NOMO-1 treated with dmso at 0.1 percent for 144 hours (cell line): ENCODE results near the gene CDH23.
A peak's percentile ranks its signal among the peaks of the same experiment; 100 is the strongest.

Experiments
- DNase-seq: peaks from one replicate; lab custom pipeline; 2025; ENCODE audit not compliant: unreplicated experiment; lab: John Stamatoyannopoulos, UW

CDH23 gene

GRCh38 chr10:71761541-71762113 is 364.9 kb downstream of the CDH23 start:
- DNase-seq, result no peak

GRCh38 chr10:71762324-71762723 is 365.6 kb downstream of the CDH23 start:
- no peak for DNase-seq

GRCh38 chr10:71763352-71764127 is 366.8 kb downstream of the CDH23 start:
- DNase-seq, result no peak

- DNase-seq, result no peak
These were observed 368.6 kb downstream of the CDH23 start for GRCh38 chr10:71765176-71765904.

DNA sequence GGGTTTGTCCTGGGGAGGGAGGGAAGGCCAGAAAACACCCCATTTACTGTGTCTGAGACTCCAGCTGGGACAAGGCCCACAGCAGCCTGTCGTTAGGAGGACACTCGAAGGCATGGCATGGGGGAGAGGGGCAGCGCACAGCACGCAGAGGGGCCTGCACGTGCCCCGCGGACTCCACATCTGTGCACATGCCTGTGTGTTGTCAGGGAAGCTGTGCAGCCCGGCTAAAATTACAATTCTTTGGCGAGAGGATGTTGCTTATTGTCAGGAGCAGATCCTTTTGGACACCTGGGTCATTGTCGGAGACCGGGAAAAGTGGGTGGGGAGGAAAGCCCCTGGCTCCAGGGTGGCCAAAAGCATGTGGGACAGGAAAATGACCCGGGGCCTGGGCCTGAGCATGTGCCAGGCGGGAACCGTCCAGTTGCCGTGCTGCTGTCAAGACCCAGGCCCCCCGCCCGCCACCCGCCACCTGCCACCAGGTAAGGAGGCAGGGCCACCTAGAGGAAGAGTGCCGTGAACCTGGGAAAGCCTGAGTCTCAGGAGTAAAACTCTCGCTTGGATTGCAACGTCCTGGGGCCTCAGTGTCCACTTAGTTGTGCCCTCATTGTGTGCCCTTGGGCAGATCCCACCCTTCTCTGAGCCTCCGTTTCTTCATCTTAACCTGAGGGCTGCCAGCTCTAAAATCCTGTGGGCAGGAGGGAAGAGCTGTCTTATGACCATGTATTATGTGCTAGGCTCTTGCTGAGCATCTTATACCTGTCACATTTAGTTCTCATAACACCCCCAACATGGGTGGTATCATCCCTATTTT is 369.4 kb downstream of the CDH23 start:
- no peak for DNase-seq

DNA sequence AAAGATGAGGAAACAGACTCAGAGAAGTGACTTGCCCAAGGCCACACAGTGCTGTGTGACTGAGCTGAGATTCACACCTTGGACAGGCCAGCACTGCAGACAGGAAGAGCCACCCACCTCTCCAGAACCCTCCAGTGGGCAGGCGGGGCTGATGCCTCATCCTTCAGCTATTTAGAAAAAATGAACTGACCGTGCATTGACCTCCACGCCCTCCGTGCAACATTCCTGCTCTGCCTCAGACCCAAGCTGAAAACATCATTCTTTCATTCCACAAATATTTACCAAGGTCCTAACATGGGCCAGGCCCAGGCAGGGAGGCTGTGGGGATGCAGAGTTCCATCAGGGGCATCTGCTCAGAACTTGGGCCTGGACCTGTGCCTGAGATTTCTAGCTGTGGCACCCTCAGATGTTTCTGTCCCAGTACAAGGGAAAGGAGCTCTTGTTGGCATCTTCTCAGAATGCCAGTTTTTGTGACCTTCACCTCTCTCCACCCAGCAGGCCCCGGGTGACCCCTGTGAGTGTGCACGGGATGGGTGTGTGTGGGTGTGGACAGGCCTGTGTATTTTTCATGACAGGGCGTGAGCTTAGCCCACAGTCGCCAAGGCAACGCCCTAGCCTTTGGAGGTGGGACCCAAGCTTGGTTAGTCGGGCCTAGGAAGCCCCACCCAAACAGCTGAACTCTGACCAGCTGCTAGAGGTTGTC is 370.1 kb downstream of the CDH23 start:
- no peak for DNase-seq

- no peak for DNase-seq
These were observed 370.8 kb downstream of the CDH23 start for GRCh38 chr10:71767420-71768035.

- DNase-seq, result no peak
These were observed 372.6 kb downstream of the CDH23 start for GRCh38 chr10:71769279-71769823.

GRCh38 chr10:71770255-71770654 is 373.5 kb downstream of the CDH23 start:
- DNase-seq, result no peak

DNA sequence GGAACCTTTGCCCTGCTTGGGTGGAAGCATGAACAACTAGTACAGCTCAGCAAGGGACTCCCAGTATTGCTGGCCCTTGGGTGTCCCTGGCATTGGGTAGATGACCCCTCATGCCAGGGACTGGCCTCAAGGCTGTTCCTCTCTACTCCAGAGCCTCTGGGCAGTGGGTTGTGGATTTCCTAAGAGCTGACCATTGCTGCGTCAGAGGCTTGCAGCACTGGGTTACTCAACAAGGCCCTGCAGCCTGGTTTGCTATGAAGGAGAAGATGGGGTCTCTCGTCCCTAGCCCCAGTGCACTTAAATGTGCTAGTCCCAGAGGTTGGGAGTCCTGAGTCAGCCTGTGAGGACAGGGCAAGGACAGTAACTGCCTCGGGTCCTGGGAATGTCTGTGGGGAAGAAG is 374.1 kb downstream of the CDH23 start:
- DNase-seq, result no peak

DNA sequence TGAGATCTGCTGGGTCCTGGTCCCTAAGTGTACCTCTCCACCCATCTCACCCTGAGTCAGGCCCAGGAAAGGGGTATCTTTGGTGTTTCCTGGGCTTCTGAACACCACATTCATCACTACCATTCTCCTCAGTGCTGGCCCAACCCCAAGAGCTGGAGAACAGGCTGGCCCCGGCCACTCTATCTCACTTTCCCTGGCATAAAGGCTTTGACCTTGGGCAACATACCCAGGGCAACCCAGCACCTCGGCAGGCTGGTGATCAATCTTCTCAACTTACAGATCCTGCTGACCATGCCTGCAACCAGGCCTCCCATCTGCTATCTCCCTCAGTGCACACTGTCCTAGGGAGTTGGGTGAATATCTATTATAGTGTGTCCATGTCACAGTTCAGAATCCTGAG is 374.5 kb downstream of the CDH23 start:
- no peak for DNase-seq

GRCh38 chr10:71771821-71772617 is 375.3 kb downstream of the CDH23 start:
- no peak for DNase-seq

DNA sequence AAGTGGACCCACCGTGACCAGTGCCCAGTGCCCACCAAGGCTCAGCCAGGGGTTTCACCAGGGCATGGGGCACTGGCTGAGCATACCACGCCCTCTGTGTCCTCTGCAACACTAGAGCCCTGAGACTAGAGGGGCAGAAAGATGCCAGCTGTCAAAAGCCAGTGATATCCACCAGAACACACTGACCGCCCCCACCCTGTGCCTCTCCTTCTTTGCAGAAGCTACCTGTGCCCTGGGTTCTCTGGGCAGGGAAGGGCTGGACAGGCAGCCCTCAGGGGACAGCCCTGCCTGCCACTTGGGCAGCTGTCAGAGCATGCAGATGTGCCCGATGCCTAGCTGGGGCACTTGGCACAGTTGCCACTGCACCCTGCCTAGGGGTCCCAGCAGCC is 376.1 kb downstream of the CDH23 start:
- no peak for DNase-seq

DNA sequence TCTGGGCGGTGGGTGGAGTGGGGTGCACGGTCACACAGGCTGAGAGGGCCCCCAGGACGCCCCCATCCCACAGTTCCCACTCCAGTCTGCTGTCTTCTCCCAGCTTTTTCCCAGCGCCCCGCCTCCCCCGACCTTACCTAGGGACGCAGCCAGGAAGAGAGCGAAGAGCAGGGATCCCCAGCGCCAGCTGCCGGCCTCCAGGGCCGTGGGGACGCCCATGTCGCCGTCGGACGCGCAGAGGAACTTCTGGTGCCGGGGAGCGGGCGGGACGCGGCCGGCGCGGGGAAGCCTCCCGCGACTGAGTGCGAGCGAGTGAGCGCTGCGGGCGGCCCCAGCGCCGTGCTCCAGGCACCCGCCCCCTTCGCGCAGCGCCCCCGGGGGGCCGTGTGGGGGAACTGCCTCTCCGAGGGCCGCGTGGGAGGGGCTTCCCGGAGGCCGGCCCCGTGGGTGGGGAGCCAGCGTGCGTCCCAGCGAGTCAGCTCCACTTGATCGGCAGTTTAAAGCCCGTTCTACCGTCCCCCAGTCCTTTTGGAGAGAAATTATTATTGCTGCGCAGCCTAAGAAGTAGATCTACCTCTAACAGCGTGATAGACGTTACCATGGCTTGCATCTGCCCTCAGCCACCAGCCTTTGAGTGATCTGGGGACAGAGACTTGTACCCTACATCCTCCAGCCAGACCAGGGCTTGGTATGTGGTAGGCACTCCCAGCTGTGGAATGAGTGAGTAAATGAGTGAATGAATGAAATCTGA is 376.7 kb downstream of the CDH23 start, which contains the start of gene VSIR:
Gene VSIR (minus strand): TSS at position 300 of the 751 bp plus-strand sequence. CDS start 81 bp downstream, at position 219.
- peak; percentile 89 for DNase-seq

- DNase-seq, result peak; percentile 90
These were observed 378.4 kb downstream of the CDH23 start for GRCh38 chr10:71774916-71775702.

GRCh38 chr10:71776481-71776925 is 379.8 kb downstream of the CDH23 start:
- DNase-seq, result peak; percentile 33

DNA sequence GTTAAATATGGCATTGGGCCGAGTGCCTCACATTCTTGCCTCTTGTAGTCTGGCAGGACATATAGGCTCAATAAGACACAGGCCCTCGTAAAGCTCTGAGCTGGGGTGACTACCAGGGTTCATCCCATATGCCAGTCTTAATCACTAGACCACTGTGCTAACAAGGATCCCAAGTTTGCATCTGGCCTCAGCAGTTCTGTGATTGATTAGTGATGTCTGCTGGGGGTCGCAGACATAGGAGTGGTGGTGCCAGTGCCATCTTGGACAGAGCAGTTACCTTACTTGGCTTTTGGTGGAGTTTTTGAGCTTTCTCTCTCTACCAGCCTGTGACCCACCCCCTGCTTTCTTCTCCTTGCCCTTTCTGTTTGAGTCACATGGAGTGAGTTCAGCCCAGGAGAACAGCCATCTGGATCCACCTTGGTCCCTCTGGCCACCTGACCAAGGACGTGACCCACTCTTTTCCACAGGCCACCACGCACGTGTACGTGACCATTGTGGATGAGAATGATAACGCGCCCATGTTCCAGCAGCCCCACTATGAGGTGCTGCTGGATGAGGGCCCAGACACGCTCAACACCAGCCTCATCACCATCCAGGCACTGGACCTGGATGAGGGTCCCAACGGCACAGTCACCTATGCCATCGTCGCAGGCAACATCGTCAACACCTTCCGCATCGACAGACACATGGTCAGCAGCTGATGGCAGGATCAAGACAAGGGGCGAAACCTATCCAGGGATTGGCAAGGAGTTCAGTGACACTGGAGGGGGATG is 380.7 kb downstream of the CDH23 start:
- no peak for DNase-seq
